M059J (cell line): Measurements from ENCODE around the gene MRPL33. TPM values are rescaled to one million over a fixed set of nuclear protein-coding genes. Genes with fewer than 3 reads are reported as not detected.

Experiments used
- DNase-seq: peaks from one replicate; pipeline ENCODE4 v3.0.0-alpha.2; 2012; ENCODE audit warnings: low read depth
- total RNA-seq: library from RNA; depleted of rRNA; stranded (reverse); fragments of >200 nt; shearing (Covaris generic); gene quantifications from 2 replicates; pipeline ENCODE4 v1.2.3, GENCODE V29; 2014; rRNA removed

Gene MRPL33
- total RNA-seq, 1 experiment from 2014 or later, result 184 TPM

DNA sequence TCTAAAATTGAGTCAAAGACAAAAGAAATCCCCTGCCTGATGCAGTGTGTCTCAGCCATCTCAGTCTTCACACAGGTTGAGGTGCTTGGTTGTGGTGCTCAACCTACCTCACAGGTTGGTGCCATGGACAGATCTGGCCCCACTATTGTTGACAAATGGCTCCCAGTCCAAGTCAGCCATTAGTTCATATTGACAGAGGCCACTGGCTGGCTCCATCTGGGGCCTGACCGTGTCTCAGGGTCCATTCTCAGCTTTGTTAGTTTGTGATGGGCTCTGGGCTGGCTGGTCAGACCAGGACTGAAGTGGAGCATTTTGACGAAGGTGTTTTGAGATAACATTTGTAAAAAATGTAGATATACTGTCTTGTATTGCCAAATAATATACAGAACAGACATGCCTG lies 36.9 kb downstream of the MRPL33 start:
- no peak for DNase-seq

- DNase-seq, result no peak
Measured at GRCh38 chr2:27808984-27809383, 37.5 kb downstream of the MRPL33 start.

- peak; percentile 92 for DNase-seq
Measured at GRCh38 chr2:27809761-27810241, 38.3 kb downstream of the MRPL33 start.

- DNase-seq, result no peak
Measured at GRCh38 chr2:27810455-27810854, 38.9 kb downstream of the MRPL33 start.

GRCh38 chr2:27811768-27812167 lies 40.2 kb downstream of the MRPL33 start:
- no peak for DNase-seq

- no peak for DNase-seq
Measured at GRCh38 chr2:27814758-27815157, 43.2 kb downstream of the MRPL33 start.

GRCh38 chr2:27815860-27816438 lies 44.4 kb downstream of the MRPL33 start:
- no peak for DNase-seq

GRCh38 chr2:27822049-27822448 lies 50.5 kb downstream of the MRPL33 start:
- DNase-seq, result no peak

- DNase-seq, result no peak
Measured at GRCh38 chr2:27823135-27823534, 51.6 kb downstream of the MRPL33 start.

- DNase-seq, result no peak
Measured at GRCh38 chr2:27823569-27823968, 52.0 kb downstream of the MRPL33 start.

- no peak for DNase-seq
Measured at GRCh38 chr2:27824401-27824800, 52.9 kb downstream of the MRPL33 start.

DNA sequence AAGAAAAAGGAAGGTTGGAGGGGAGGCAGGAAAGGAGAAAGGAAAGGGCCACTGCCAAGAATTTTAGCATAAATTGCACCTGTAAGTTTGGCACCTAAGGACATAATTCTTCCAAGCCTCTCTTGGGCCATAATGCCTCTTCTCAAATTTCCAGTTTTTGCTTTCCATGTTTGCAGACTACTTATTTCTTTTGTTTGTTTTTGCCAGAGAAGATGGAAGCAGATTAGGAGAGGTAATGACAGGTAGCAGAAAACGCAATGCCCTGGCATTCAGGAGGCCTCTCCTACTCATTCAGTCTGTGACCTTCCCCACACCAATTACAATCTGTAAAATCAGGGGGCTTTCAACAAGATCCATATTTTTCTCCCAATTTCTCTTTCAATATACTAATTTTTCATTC lies 56.8 kb downstream of the MRPL33 start:
- no peak for DNase-seq

Other genes starting within 250 kb of the MRPL33 start
- gene ZNF512, start 188.7 kb upstream of the MRPL33 start, total RNA-seq, result 22.7 and 23.3 TPM in 2 replicates
- 0.42 and 1.4 TPM in 2 replicates for gene CCDC121, start 142.7 kb upstream of the MRPL33 start, total RNA-seq
- gene GPN1, start 142.7 kb upstream of the MRPL33 start, total RNA-seq, result 39.3 and 44.7 TPM in 2 replicates
- 22.0 and 27.8 TPM in 2 replicates for gene SUPT7L, start 108.1 kb upstream of the MRPL33 start, total RNA-seq
- gene SLC4A1AP, start 107.8 kb upstream of the MRPL33 start, total RNA-seq, result 19.8 and 35.1 TPM in 2 replicates
- 3.2 and 4.9 TPM in 2 replicates for gene RBKS, start 118.7 kb downstream of the MRPL33 start, total RNA-seq
- gene BABAM2, start 119.0 kb downstream of the MRPL33 start, total RNA-seq, result 41.8 and 51.8 TPM in 2 replicates